NCI-H510A (cell line): Measurements from ENCODE around the gene C13orf46.
"Not testable (repeated sequence)": the region's sequence is repeated elsewhere in the genome, so short reads cannot be mapped to it uniquely, and the experiment has no call there.

Experiments used
- DNase-seq: peaks from one replicate; lab custom pipeline; 2025; lab: John Stamatoyannopoulos, UW

Gene C13orf46

GRCh38 chr13:113923376-113924063 is 50.4 kb downstream of the C13orf46 start:
- DNase-seq, result no peak

- no peak for DNase-seq
These were observed 51.3 kb downstream of the C13orf46 start for GRCh38 chr13:113922412-113923118.

GRCh38 chr13:113921763-113922162 is 52.1 kb downstream of the C13orf46 start:
- no peak for DNase-seq

GRCh38 chr13:113920606-113921286 is 53.1 kb downstream of the C13orf46 start:
- no peak for DNase-seq

GRCh38 chr13:113919761-113920559 is 53.9 kb downstream of the C13orf46 start:
- no peak for DNase-seq

GRCh38 chr13:113918981-113919701 is 54.7 kb downstream of the C13orf46 start:
- DNase-seq, result no peak

GRCh38 chr13:113918580-113918979 is 55.3 kb downstream of the C13orf46 start:
- DNase-seq, result no peak

- no peak for DNase-seq
These were observed 56.1 kb downstream of the C13orf46 start for GRCh38 chr13:113917594-113918371.

- no peak for DNase-seq
These were observed 56.8 kb downstream of the C13orf46 start for GRCh38 chr13:113917096-113917495.

- no peak for DNase-seq
These were observed 57.5 kb downstream of the C13orf46 start for GRCh38 chr13:113916330-113916815.

GRCh38 chr13:113915786-113916329 is 58.0 kb downstream of the C13orf46 start:
- DNase-seq, result no peak

GRCh38 chr13:113915012-113915763 is 58.7 kb downstream of the C13orf46 start:
- peak; percentile 30 for DNase-seq

GRCh38 chr13:113914333-113915011 is 59.4 kb downstream of the C13orf46 start:
- no peak for DNase-seq

- not testable (repeated sequence) for DNase-seq
These were observed 60.0 kb downstream of the C13orf46 start for GRCh38 chr13:113913838-113914237.

- DNase-seq, result not testable (repeated sequence)
These were observed 60.5 kb downstream of the C13orf46 start for GRCh38 chr13:113913408-113913807.

GRCh38 chr13:113912596-113912995 is 61.3 kb downstream of the C13orf46 start:
- DNase-seq, result no peak

- DNase-seq, result peak; percentile 54
These were observed 66.0 kb downstream of the C13orf46 start for GRCh38 chr13:113907635-113908617.

GRCh38 chr13:113906571-113906970 is 67.3 kb downstream of the C13orf46 start:
- DNase-seq, result peak; percentile 21
